ENCODE data around the gene ATP6V0C. TPM values are rescaled to one million over a fixed set of nuclear protein-coding genes. Genes with fewer than 3 reads are reported as not detected.
"Not testable (repeated sequence)": the region's sequence is repeated elsewhere in the genome, so short reads cannot be mapped to it uniquely, and the experiment has no call there.

Gene ATP6V0C
- total RNA-seq, 1 experiment from 2014 or later: 31.2 TPM

DNA sequence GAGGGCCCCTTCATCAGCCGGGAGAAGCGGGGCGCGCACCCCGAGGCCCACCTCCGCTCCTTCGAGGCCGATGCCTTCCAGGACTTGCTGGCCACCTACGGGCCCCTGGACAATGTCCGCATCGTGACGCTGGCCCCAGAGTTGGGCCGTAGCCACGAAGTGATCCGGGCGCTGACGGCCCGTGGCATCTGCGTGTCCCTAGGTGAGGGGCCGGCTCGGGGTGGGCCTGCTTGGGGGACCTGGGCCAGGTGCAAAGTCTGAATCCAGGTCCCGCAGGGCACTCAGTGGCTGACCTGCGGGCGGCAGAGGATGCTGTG is 14.0 kb downstream of the ATP6V0C start:
- DNase-seq (ENCODE audit: low read depth): no peak

- DNase-seq (ENCODE audit: low read depth): no peak
Measured at GRCh38 chr16:2528161-2529060, 14.7 kb downstream of the ATP6V0C start.

GRCh38 chr16:2529061-2529931 is 15.5 kb downstream of the ATP6V0C start:
- no peak for DNase-seq (ENCODE audit: low read depth)

- DNase-seq (ENCODE audit: low read depth): no peak
Measured at GRCh38 chr16:2529961-2530628, 16.3 kb downstream of the ATP6V0C start.

DNA sequence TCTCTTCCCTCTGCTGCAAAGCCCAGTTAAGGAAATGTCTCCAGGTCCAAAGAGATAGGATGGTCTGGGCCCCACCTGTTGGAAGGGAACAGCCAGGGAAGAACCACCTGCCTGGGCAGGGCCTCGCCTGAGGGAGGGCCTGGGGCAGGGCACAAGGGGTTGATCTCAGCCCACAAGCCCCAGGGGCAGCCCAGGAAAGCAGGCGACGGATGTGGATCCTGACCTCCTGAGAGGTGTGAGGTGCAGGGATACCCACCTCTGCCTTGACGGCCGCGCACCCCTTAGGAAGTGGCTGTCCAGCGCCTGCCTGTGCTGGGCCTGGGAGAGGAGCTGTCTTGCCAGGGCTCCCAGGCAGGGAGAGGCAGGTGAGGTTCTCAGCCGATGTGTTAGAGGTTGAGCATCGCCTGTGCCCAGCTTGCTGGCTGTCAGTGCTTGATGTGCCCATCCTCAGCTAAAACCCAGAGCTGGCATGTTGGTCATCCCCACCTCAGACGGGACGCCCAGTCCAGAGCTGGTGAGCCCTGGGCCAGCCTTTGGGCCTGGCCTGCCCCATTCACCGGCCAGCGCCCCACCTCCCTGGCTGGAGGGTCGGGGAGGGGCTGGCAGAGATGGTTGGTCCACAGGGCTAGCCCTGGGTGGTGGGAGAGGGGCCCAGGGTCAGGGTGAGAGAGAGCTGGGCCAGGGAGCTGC is 17.0 kb downstream of the ATP6V0C start:
- no peak for DNase-seq (ENCODE audit: low read depth)

GRCh38 chr16:2531371-2531695 is 17.6 kb downstream of the ATP6V0C start, which contains the start of gene CEMP1:
TSS of gene CEMP1 (minus strand) at chr16:2531408. CDS start at chr16:2531073, 335 bp downstream.
- no peak for DNase-seq (ENCODE audit: low read depth)

- DNase-seq (ENCODE audit: low read depth): peak; percentile 97
Measured at GRCh38 chr16:2531696-2532493, 18.1 kb downstream of the ATP6V0C start.

- DNase-seq (ENCODE audit: low read depth): peak; percentile 37
Measured at GRCh38 chr16:2532494-2533141, 18.9 kb downstream of the ATP6V0C start.

- DNase-seq (ENCODE audit: low read depth): not testable (repeated sequence)
Measured at GRCh38 chr16:2533142-2533755, 19.5 kb downstream of the ATP6V0C start.

DNA sequence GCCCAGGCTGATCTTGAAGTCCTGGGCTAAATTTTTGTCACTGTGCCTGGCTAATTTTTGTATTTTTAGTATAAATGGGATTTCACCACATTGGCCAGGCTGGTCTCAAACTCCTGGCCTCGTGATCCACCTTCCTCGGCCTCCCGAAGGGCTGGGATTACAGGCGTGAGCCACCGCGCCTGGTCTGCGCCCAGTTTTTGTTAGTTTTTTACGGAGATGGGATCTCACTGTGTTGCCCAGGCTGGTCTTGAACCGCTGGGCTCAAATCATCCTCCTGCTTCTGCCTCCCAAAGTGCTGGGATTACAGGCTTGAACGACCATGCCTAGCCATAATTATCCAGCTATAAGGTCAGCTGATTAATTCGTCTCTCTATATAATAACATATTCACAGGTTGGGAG is 20.2 kb downstream of the ATP6V0C start:
- DNase-seq (ENCODE audit: low read depth): no peak

DNA sequence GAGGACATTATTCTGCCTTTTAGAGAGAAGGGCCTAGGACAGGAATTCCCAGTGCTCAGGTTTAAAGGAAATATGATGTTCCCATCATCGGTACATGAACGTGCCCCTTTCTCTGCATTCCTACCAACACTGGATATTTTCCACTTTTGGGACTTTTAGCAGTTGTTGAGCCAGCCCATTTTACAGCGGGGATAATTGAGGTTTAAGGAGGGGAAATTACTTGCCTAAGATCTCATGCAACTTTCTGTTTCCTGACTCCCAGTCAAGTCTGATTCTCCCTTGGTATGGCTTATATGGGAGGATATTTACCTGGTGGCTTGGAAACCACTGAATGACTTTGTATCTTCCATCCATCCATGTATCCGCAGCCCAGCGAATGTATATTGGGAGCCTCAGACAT is 20.6 kb downstream of the ATP6V0C start:
- DNase-seq (ENCODE audit: low read depth): not testable (repeated sequence)

DNA sequence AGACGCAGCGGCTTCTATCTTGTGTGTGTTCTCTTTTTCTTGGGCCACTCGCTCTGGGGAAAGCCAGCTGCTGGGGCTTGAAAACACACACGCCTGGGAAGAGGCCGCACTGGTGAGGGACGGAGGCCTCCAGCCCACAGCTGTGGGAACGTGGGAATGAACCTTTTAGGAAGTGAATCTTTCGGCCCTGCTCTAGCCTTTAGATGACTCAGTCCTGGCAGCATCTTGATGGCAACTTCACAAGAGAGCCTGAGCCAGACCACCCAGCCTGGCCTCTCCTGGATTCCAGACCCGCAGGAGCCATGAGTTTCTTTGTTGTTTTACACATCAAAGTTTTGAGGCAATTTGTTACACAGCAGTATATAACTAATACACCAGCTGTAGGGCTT is 21.9 kb downstream of the ATP6V0C start:
- DNase-seq (ENCODE audit: low read depth): peak; percentile 40

GRCh38 chr16:2537451-2538379 is 24.0 kb downstream of the ATP6V0C start, which contains the start of gene PDPK1:
TSS of gene PDPK1 (plus strand) at chr16:2538021. CDS start at chr16:2538113, 92 bp downstream.
- DNase-seq (ENCODE audit: low read depth): peak; percentile 96

- not testable (repeated sequence) for DNase-seq (ENCODE audit: low read depth)
Measured at GRCh38 chr16:2539192-2539844, 25.6 kb downstream of the ATP6V0C start.

GRCh38 chr16:2539845-2540458 is 26.2 kb downstream of the ATP6V0C start:
- DNase-seq (ENCODE audit: low read depth): not testable (repeated sequence)

GRCh38 chr16:2540912-2541311 is 27.2 kb downstream of the ATP6V0C start:
- DNase-seq (ENCODE audit: low read depth): not testable (repeated sequence)

DNA sequence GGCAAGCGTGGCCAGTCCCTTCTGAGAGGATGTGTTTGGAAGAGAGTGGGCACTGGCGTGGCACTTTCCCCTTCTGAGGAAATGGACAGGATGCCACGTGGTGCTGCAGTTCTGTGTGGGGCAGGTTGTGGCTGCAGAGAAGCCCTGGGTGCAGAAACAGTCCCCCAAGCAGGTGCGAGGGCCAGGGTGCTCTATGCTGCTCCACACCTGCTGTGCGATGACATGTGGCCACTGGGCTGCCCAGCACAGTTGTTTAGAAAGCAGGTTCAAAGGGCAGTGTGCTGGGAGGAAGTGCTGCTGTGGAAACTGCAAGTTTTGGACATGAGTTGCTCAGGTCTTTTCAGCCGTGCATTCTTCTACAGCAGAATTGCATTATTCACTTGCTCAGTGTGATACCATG is 27.7 kb downstream of the ATP6V0C start:
- DNase-seq (ENCODE audit: low read depth): not testable (repeated sequence)
